ENCODE data around the gene MYADML2. TPM values are rescaled to one million over a fixed set of nuclear protein-coding genes. Genes with fewer than 3 reads are reported as not detected.

MYADML2 gene
- total RNA-seq, 2 donors from 2014 or later: not detected

DNA sequence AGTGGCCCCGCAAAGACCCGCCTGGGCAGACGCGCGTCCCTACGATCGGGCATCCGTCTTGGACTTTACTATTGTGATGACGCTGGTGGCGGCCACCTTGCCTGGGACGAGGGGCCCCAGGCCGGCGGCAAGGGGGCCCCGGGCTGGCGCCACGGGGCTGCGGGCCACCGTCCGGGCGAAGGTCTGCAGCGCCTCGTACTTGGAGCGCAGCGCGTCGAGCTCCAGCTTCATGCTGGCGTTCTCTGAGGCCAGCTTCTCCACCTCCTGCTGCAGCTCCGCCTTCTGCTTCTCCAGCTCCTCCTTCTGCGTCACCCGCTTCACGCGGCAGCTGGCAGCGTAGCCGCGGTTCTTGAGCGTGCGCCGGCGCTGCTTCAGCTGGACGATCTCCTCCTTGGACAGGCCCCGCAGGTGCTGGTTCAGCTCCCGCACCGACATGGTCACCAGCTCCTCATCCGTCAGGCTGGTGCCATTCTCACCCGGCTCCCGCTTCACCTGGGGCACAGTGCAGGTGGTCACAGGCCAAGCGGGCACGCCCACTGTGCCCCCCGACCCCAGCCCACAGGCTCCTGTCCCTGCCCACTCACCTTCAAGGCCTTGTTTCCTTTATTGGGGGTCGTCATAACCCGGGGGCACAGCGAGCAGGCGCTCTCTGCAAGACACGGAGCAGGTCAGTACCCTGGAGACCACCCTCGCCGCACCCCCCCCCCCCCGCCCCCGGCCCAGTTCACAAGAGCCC, 24.3 kb downstream of the MYADML2 start:
- H3K4me3 Mint-ChIP-seq: peak overlapping the region; percentile 88

DNA sequence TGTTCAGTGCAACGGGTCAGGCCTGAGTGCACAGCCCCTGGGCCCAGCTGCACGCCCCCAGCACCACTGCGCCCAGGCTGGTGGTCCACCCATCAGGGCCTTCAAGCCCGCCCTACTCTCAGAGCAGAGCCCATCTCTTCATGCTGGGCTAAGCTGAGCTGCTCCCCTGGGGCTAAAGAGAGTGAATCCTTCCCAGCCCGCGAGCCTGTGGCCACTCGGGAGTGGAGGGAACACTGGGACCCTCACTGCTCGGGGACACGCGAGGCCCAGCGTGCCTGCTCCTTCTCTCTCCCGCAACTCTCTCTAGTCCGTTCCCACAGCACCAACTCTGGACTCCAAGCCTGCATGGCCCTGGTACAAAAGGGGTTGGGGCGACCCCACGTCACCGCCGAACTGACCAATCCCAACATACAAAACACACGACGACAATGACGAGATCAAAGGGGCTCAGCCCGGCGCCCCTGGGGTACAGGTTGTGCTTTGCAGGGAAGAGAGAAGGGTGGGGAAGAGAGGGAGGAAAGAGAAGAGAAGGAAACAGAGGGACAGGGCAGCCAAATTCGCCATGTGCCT, 25.0 kb downstream of the MYADML2 start:
- H3K36me3 Mint-ChIP-seq (ENCODE audit: low read depth): peaks cover 28% of the 10 kb centered on the region
- Histone ChIP-seq H3K9ac (ENCODE audit: extremely low read depth, low read length, poor library complexity, severe bottlenecking) (no peak overlapping the region), H3K4me1 (ENCODE audit: control insufficient read depth, insufficient read depth, low read length) (peaks cover 15% of the 10 kb centered on the region), H3K9me3 (ENCODE audit: control insufficient read depth, low read length) (no peaks in the 10 kb centered on the region), H3K27me3 (ENCODE audit: control insufficient read depth, insufficient read depth, low read length, poor library complexity, severe bottlenecking) (no peaks in the 10 kb centered on the region), H3K4me3 (ENCODE audit: low read length) (no peak overlapping the region), H3K36me3 (ENCODE audit: control insufficient read depth, insufficient read depth, low read length) (peaks cover 21% of the 10 kb centered on the region), H3K27ac (ENCODE audit: low read depth, low read length) (no peak overlapping the region)
- peak overlapping the region; percentile 45 for H3K27ac Mint-ChIP-seq
- no peaks in the 10 kb centered on the region for H3K27me3 Mint-ChIP-seq (ENCODE audit: insufficient read depth)
- no peak overlapping the region for H3K4me3 Mint-ChIP-seq
- WGBS, 2 experiments (ENCODE audit: insufficient coverage in 1 of 2, insufficient read length in 1 of 2): 95% methylated on average over 17 to 23 of the region's 23 CpGs
- TF ChIP-seq, protein P1, sequence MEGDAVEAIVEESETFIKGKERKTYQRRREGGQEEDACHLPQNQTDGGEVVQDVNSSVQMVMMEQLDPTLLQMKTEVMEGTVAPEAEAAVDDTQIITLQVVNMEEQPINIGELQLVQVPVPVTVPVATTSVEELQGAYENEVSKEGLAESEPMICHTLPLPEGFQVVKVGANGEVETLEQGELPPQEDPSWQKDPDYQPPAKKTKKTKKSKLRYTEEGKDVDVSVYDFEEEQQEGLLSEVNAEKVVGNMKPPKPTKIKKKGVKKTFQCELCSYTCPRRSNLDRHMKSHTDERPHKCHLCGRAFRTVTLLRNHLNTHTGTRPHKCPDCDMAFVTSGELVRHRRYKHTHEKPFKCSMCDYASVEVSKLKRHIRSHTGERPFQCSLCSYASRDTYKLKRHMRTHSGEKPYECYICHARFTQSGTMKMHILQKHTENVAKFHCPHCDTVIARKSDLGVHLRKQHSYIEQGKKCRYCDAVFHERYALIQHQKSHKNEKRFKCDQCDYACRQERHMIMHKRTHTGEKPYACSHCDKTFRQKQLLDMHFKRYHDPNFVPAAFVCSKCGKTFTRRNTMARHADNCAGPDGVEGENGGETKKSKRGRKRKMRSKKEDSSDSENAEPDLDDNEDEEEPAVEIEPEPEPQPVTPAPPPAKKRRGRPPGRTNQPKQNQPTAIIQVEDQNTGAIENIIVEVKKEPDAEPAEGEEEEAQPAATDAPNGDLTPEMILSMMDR (conservative IDR thresholded peaks at IDR 0.05): no peak
- H3K9me3 Mint-ChIP-seq: no peaks in the 10 kb centered on the region
- DNase-seq: no peak
- peaks cover 29% of the 10 kb centered on the region for H3K4me1 Mint-ChIP-seq

More for the DNA sequence above, 24.3 kb downstream of the MYADML2 start:
- no peak overlapping the region for H3K9ac ChIP-seq (ENCODE audit: extremely low read depth, low read length, poor library complexity, severe bottlenecking)
- no peaks in the 10 kb centered on the region for H3K9me3 ChIP-seq (ENCODE audit: control insufficient read depth, low read length)
- H3K36me3 Mint-ChIP-seq (ENCODE audit: low read depth): peaks cover 28% of the 10 kb centered on the region
- no peak for DNase-seq
- no peaks in the 10 kb centered on the region for H3K27me3 ChIP-seq (ENCODE audit: control insufficient read depth, insufficient read depth, low read length, poor library complexity, severe bottlenecking)
- no peaks in the 10 kb centered on the region for H3K27me3 Mint-ChIP-seq (ENCODE audit: insufficient read depth)
- WGBS, 2 experiments (ENCODE audit: insufficient coverage in 1 of 2, insufficient read length in 1 of 2): 92 to 97% methylated on average over 43 to 56 of the region's 58 CpGs
- TF ChIP-seq, protein P1 (conservative IDR thresholded peaks at IDR 0.05): no peak
- peaks cover 15% of the 10 kb centered on the region for H3K4me1 ChIP-seq (ENCODE audit: control insufficient read depth, insufficient read depth, low read length)
- H3K4me1 Mint-ChIP-seq: peaks cover 25% of the 10 kb centered on the region
- H3K27ac ChIP-seq (ENCODE audit: low read depth, low read length): no peak overlapping the region
- no peaks in the 10 kb centered on the region for H3K9me3 Mint-ChIP-seq
- H3K4me3 ChIP-seq (ENCODE audit: low read length): no peak overlapping the region
- peak overlapping the region; percentile 92 for H3K27ac Mint-ChIP-seq
- peaks cover 21% of the 10 kb centered on the region for H3K36me3 ChIP-seq (ENCODE audit: control insufficient read depth, insufficient read depth, low read length)

DNA sequence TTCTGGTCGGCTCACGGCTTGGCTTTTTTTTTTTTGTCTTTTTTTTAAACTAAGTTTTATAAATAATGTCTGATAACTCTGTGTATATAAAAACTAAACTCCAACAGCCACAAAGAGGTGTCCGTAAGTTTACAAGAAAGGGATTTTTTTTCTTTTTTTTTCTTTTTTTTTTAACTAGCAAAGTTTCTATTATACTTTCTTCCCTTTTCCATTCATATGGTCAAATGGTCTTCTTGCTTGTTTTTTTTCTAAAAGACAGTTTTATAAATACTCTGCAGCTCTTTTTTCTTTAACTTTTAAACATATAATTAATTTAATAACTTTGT, 25.5 kb downstream of the MYADML2 start:
- Histone ChIP-seq H3K4me3 (ENCODE audit: low read length) (no peak overlapping the region), H3K27me3 (ENCODE audit: control insufficient read depth, insufficient read depth, low read length, poor library complexity, severe bottlenecking) (no peaks in the 10 kb centered on the region), H3K36me3 (ENCODE audit: control insufficient read depth, insufficient read depth, low read length) (peaks cover 21% of the 10 kb centered on the region), H3K4me1 (ENCODE audit: control insufficient read depth, insufficient read depth, low read length) (peaks cover 17% of the 10 kb centered on the region), H3K9me3 (ENCODE audit: control insufficient read depth, low read length) (no peaks in the 10 kb centered on the region), H3K27ac (ENCODE audit: low read depth, low read length) (no peak overlapping the region), H3K9ac (ENCODE audit: extremely low read depth, low read length, poor library complexity, severe bottlenecking) (no peak overlapping the region)
- H3K9me3 Mint-ChIP-seq: no peaks in the 10 kb centered on the region
- H3K27me3 Mint-ChIP-seq (ENCODE audit: insufficient read depth): no peaks in the 10 kb centered on the region
- DNase-seq: no peak
- no CpG with 5 or more reads among the region's 3 CpGs for WGBS, 2 experiments (ENCODE audit: insufficient coverage in 1 of 2, insufficient read length in 1 of 2)
- TF ChIP-seq, protein P1 (conservative IDR thresholded peaks at IDR 0.05): no peak
- no peak overlapping the region for H3K4me3 Mint-ChIP-seq
- H3K36me3 Mint-ChIP-seq (ENCODE audit: low read depth): peaks cover 32% of the 10 kb centered on the region
- H3K27ac Mint-ChIP-seq: no peak overlapping the region
- H3K4me1 Mint-ChIP-seq: peaks cover 33% of the 10 kb centered on the region
